Bronchial epithelial cell (primary cell): ENCODE data around the gene BAG5. TPM values are rescaled to one million over a fixed set of nuclear protein-coding genes. Genes with fewer than 3 reads are reported as not detected.

Experiments
- DNase-seq: peaks from one replicate; pipeline ENCODE4 v3.0.0-alpha.2; 2010; ENCODE audit warnings: low read depth
- FAIRE-seq: peaks from 2 replicates; lab custom pipeline; 2011; peaks lifted over from hg19 to GRCh38; lab: Jason Lieb, UNC
- H3K27me3 ChIP-seq: 2 replicates; pipeline ENCODE4 v1.5.1; 2011; ENCODE audit warnings: low read length; ENCODE audit not compliant: control insufficient read depth, insufficient read depth
- H3K36me3 ChIP-seq: 2 replicates; pipeline ENCODE4 v1.5.1; 2011; ENCODE audit warnings: low read length; ENCODE audit not compliant: control insufficient read depth, insufficient read depth
- H3K4me3 ChIP-seq: 2 replicates; pipeline ENCODE4 v1.5.1; 2011; ENCODE audit warnings: mild to moderate bottlenecking, low read depth, low read length, control low read depth
- CTCF ChIP-seq: IDR thresholded peaks from 2 replicates; pipeline ENCODE4 v1.5.1; 2011; ENCODE audit warnings: mild to moderate bottlenecking, moderate library complexity, low read length, control low read depth, inconsistent platforms; ENCODE audit not compliant: insufficient read depth, severe bottlenecking
- total RNA-seq: library from RNA; depleted of rRNA; stranded (reverse); fragments of >200 nt; gene quantifications from 2 replicates; pipeline ENCODE4 v1.2.1, GENCODE V29; 2014

Gene BAG5
- total RNA-seq, 1 donor from 2014 or later = 42.9 TPM

GRCh38 chr14:103520657-103521437 is 41.6 kb downstream of the BAG5 start:
- no peak for DNase-seq
- Histone ChIP-seq H3K4me3 (peak overlapping the region; percentile 47), H3K27me3 (peaks cover 5% of the 10 kb centered on the region), H3K36me3 (no peaks in the 10 kb centered on the region)
- FAIRE-seq = no peak
- TF ChIP-seq CTCF = peak; percentile 62

GRCh38 chr14:103520269-103520656 is 42.2 kb downstream of the BAG5 start:
- Histone ChIP-seq H3K4me3 (peak overlapping the region; percentile 47), H3K36me3 (no peaks in the 10 kb centered on the region), H3K27me3 (peaks cover 5% of the 10 kb centered on the region)
- no peak for DNase-seq
- TF ChIP-seq CTCF = no peak
- FAIRE-seq = no peak

- Histone ChIP-seq H3K36me3 (no peaks in the 10 kb centered on the region), H3K27me3 (peaks cover 5% of the 10 kb centered on the region), H3K4me3 (no peak overlapping the region)
- DNase-seq = no peak
- no peak for TF ChIP-seq CTCF
- no peak for FAIRE-seq
These were observed 42.6 kb downstream of the BAG5 start for GRCh38 chr14:103519837-103520212.

GRCh38 chr14:103519043-103519836 is 43.2 kb downstream of the BAG5 start:
- TF ChIP-seq CTCF = no peak
- Histone ChIP-seq H3K36me3 (no peaks in the 10 kb centered on the region), H3K27me3 (peaks cover 5% of the 10 kb centered on the region), H3K4me3 (no peak overlapping the region)
- FAIRE-seq (no peak), DNase-seq (no peak)

- FAIRE-seq (no peak), DNase-seq (no peak)
- peak; percentile 97 for TF ChIP-seq CTCF
- Histone ChIP-seq H3K27me3 (peaks cover 3% of the 10 kb centered on the region), H3K4me3 (no peak overlapping the region), H3K36me3 (no peaks in the 10 kb centered on the region)
These were observed 43.9 kb downstream of the BAG5 start for GRCh38 chr14:103518422-103519042.
